HG02938 (cell line): ENCODE data around the gene TGM2.

Source experiments
- ATAC-seq: cut with Tn5 transposase; IDR thresholded peaks from one replicate; pipeline ENCODE4 v1.9.1; 2021; ENCODE audit warnings: mild to moderate bottlenecking, moderate library complexity; ENCODE audit not compliant: unreplicated experiment

The TGM2 gene

DNA sequence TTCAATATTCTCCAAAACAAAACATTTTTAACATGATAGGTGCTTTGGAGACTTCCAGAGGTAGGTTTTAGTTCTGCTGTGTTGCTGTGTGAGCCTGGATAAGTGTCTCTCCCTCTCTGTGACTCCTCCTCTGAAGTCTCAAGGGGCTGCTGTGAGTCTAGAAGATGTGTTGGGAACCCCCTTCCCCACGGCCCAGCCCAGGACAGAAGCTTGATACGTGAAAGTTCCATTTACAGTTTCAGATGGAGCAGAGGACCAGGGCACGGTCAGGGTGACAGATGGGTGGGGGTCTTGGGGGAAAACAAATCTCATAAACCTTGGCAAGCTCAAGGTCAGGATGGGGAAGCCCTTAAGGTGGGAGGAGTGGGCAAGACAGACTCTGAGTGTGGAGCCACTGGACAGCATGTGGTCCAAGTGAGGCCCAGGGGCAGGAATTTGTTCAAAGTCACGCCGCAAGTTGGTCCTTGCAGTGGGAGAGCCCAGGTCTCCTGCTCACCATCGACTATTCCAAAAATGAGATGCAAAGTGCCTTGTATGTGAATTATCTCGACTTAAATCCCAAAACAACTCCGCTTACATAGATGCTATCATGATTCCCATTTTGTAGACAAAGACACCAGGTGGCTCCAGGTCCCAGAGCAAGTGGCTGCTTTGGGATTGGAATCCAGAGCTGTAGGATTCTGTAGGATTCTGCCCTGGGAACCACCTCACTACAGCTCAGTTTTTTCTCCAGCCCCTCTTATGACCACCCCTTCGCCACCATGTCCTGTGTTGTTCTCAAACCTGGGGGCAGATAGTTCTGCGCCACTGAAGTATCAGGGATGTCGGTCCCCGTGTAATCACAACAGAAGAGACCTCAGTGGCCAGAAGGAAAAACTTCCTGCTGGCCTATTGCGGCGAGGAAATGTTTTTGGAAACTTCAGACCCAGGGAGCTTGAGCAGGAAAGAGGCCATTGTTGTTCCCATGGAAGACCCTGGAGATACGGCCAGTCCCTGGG is 1.9 kb downstream of the TGM2 start:
- no peak for ATAC-seq

DNA sequence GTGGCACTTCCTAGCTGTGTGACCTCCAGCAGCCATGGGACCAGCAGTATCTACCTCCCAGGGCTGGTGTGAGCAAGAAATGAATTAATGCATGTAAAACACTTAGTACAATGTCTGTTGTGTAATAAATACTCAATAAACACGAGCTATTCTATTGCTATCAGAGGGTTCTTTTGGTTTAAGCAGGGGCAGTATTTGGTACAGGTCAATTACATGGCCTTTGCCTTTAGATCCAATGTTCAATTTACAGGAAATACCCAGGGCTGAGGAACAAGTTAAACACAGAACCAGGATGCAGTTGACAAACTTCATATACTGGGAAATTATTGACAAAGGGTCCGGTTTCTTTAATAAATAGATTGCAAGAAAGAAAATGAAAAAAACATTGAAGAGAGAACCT is 2.9 kb downstream of the TGM2 start:
- ATAC-seq: no peak

DNA sequence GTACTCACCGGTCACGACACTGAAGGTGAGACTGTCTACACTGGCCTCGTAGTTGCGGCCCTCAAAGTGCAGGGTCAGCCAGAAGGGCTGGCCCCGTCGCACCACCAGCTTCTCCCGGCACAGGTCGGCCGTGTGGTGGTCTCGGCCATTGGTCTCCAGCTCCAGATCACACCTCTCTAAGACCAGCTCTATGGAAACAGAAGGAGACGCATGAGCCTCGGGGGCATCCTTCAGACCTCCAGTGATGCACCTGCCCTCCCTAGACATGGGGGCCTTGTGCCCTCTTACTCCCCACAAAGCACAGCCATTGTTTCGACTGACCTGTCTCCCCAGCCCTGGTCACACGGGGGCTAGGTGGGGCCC is 3.7 kb downstream of the TGM2 start:
- ATAC-seq: no peak

DNA sequence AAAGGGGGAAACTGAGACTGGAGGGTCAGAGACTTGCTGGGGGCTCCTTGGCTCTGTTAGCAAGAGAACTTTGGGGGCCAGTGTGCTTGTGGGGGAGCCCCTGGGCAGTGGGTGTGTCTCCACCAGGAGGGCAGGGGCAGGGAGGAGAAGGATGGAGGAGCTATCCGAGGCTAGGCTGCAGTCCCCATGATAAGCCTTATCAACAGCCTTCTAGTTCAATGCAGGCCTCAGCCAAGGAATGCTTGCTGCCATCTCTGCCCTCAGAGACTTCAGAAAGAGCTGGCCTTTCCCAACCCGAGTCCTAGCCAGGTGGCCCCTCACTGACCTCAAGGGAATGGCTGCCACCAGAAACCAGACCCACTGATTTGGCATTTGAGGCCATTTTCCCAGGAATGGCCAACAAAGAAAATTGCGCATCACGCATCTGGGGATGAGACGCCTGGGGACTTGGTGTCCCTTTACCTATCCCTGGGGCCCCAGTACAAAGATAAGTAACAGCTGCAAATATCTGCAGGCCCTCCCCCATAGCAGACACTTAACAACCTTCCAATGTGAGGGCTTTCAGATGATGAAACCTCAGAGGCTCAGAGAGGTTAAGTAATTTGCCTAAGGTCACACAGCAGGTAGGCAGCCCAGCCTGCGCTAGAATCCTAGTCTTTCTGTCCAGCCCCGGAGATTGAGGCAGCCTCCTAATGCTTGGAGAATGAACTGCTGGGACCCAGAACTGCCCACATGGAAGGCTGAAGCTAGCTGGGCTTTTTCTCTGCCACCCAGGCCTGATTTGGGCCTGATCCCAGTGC is 4.9 kb downstream of the TGM2 start:
- ATAC-seq: no peak

DNA sequence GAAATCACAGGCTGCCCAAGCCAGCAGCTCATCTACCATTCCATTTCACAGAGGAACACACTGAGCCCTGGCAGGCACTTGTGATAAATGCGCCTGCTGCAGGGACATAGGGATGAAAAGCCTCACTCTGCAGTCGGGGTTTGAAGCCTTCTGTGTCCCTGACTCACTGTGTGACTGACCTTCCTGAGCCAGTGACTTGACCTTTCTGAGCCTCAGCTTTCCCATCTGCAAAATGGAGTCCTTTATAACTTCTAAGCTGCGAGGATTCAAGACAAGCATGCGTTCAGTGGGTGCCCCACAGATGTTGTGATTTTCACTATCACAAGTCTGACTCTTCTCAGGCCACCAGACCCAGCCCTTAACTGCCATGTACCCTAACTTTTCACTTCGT is 5.5 kb downstream of the TGM2 start:
- no peak for ATAC-seq

DNA sequence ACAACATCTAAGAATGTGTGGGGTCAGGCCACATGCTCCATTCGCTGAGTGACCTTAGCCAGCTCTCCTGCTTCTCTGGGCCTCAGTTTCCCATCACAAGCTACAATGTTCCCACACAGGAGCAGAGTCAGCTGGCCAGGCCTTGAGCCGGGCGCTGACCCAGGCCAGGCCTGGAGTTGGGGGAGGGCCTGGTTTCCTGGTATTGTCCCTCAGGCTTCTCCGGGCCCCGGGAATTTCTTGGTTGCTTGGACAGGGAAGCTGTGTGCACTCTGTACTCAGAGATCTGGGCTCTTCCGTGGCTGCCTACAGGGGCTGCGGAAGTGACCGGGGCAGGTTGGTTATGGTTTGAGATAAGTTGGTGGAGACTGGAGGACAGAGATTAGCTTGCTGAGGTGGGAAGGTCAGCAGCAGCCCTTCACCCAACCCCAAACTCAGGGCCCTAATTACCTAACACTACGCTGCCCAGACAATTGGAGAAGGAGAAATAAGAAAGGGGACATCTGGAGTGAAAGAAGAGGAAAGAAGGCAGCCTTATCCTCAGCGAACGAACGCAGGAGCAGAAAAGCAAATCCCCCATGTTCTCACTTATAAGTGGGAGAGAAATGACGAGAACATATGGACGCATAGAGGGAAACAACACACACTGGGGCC is 6.2 kb downstream of the TGM2 start:
- no peak for ATAC-seq

DNA sequence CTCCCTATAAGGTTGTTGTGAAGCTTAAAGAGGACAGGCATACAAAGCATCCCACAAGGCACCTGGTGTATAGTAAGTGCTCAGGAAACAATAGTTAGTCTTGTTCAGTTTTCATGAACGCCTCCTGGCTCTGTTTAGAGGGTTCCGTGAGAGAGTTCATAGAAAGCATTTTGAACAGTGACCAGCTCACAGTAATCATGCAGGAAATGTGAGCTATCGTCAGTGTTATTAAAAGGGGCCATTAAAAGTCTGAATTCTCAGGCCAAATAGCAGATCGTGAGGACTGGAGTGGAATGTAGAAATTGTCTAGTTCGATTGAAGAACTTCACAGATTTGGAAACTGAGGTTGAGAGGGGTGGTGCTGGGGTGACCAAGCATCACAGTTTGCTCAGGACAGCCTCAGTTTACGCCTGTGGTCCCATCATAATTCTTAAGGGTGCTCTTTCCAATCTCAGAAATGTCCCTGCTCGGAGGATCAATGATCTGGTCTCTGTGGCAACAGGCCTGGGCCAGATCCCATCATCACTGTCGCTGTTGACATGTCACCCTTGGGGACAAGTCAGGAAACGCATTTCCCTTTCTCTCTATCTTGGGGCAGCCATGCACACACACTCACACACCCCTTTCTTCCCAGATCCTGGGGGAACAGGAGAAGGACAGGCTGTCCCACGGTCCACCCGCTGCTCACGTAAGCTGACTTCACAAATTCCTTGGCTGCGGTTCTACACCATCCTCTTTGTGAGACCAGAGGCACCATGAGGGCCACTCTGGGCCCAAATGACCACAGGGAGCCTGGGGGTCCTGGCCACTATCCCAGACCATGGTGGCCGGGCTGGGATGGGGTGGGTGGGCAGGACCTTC is 7.2 kb downstream of the TGM2 start:
- no peak for ATAC-seq

DNA sequence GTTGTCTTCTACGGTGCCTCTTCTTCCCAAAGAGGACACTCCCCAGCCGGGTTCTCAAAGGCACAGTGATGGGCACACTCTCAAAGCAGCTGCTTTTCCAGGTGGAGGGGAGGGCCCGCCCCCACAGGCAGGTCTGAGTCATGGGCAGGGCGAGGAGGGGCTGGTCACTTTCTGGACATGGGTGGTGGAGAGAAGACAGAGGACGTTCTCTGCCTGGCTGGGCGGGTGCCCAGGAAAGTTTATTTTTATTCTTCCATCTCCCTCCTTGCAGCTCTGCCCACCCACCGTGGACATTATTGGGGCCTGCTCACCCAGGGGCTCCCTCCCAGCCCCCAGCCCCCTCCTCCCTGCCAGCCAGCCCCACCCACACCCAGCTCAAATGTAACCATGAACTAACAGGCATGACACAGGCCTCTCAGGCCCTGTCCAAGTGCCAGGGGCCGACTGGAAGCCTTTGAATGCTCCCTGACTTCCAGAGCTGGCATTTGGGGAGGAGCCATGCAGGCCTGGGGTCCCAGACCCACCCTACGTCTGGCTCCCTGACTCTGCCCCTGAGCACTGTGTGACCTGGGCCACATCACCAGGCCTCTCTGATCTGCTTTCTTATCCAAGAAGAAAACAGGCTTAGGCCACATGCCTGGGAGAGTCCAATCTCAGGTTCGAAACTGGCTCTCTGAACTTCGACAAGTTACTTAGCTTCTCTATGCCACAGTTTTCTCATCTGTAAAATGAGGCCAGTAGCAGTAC is 8.0 kb downstream of the TGM2 start:
- ATAC-seq: no peak

DNA sequence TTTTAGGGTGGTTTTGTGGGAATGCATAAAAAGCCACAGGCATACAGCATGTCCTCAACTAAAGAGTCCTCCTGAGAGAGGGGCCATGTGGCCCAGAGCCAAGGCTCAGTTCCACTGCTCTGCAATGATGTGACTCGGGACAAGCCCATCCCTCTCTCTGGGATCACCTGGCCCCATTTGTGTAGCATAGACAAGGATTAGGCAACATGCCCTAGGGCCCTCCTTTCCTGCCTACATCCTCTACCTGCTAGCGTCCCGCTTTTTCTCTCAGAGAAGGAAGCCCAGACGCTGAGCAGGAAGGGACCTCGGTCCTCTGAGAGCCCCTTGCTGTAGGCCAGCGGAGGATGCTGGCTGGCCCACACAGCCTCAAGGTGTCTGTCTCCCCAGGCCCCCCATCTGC is 8.8 kb downstream of the TGM2 start:
- ATAC-seq: no peak

DNA sequence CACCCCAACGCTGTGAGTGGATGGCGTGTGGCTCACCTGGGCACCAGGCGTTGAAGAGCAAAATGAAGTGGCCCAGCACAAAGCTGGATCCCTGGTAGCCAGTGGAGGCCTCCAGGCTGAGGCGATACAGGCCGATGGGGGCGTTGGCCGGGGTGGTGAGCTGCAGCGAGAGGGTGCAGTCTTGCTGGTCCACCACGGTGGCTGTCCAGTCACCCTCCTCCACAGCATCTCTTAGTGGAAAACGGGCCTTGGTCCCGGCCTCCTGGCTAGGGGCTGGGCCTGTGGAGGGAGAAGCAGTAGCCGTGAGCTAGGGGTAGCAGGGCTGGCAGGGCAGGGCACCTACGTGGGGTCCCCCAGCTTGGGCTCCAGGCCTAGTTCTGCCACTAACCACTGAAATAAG is 9.3 kb downstream of the TGM2 start:
- no peak for ATAC-seq

DNA sequence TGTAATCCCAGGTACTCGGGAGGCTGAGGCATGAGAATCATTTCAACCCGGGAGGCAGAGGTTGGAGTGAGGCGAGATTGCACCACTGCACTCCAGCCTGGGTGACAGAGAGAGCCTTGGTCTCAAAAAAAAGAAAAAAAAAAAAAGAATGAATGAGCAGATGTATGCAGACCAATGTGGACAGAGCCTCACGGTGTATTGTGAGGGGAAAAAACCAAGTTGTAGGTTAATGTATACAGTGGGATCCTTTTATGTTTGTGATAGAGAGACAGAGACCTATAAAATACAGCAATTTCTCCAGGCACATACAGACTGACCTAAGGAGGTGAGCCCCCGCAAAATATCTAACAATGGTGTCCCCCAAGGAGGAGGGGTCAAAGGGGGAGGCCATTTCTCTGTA is 11.7 kb downstream of the TGM2 start:
- ATAC-seq: no peak

DNA sequence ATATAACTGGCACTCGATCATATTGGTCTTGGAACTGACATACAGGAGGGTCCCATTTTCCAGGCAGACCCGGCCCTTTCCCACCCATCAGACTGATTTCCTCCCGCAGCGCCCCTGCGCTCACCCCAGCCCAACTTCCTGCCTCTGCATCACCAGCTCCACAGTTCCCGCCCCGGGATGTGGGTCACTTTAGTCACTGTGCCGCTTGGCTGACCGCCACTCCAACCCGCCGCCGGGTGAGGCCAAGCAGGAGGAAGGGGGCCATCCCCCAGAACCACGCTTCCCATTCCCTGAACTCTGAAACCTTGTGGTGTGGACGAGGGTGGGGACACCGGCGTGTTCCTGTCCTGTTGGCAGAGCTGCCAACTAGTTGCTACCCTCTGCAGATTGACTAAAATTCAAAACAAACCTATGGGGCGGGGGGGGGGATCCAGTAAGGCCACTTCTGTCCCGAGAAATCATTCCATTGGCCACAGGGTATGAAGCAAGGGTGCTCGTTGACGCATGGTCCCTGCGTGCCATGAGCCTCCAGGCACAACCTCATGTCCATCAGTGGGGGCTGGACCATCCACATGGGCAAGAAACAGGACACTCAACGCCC is 12.3 kb downstream of the TGM2 start:
- peak; percentile 55 for ATAC-seq

DNA sequence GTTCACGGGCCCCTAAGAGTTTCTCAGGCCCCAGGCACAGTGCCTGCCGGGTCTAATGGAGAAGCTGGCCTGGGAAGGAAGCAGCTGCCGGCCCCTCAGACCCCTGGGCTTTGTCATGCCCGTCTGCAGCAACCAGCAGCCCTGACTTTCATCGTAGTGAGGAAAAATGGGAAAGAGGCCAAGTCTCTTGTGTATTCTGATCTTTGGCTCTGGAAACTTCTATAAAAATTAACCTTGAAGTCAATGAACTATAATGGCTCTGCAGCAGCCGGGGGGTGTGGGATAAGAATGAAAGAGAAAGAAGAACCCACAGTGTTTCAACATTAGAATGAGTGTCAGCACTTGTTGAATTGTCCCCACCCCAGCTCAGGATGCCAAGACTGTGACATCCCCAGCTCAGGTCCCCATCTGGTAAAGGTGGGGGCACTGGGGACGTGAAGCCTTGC is 12.9 kb downstream of the TGM2 start:
- ATAC-seq: peak; percentile 78

DNA sequence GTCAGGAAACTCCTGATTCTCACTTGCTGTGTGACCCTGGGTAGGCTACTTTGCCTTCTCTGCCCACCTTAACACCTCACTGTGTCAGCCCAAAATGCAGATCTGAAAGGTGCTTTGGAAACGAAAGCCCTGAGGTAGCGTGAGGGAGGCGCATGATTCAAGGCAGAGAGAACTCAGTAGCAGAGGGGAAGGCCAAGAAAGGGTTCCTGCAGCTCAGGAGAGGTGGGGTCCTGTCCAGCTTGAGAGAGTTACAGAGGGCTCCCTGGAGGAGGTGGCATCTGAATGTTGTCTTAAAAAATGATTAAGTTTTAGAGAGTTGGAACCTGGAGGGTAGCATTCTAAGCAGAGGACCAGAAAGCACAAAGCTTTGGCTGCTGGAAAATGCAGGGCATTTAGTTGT is 13.6 kb downstream of the TGM2 start:
- no peak for ATAC-seq

DNA sequence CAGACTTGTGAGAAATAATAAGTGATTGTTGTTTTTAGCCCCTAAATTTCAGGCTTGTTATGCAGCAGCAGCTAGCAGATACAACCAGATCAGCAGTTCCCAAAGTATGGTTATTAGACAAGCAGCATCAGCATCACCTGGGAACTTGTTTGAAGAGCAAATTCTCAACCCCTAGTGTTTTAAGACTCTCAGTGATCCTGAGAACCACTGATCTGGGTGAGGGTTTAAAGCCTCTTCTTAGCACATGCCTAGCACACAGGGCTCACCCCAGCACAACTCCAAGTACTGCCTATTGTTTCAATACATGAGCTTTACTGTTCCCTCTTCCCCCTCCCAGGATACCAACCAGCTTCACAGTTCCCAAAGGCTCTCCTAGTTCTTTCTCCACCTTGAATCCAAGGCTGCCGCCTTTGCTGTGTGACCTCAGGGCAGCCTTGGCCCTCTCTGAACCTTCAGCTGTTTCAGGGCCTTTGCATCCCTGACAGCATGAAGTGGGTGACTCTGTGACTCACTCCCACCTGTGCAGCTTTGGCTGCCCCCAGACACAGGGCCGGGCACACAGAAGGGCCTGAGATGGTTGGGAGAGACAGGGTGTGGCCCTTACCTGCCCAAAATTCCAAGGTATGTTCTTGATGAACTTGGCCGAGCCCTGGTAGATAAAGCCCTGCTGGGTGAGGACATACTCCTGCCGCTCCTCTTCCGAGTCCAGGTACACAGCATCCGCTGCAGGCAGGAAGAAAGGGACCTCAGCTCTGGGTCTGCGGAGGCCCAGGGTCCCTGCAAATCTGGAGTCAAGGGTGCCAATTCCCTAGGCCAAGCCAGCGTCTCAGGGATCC is 14.5 kb downstream of the TGM2 start:
- no peak for ATAC-seq

DNA sequence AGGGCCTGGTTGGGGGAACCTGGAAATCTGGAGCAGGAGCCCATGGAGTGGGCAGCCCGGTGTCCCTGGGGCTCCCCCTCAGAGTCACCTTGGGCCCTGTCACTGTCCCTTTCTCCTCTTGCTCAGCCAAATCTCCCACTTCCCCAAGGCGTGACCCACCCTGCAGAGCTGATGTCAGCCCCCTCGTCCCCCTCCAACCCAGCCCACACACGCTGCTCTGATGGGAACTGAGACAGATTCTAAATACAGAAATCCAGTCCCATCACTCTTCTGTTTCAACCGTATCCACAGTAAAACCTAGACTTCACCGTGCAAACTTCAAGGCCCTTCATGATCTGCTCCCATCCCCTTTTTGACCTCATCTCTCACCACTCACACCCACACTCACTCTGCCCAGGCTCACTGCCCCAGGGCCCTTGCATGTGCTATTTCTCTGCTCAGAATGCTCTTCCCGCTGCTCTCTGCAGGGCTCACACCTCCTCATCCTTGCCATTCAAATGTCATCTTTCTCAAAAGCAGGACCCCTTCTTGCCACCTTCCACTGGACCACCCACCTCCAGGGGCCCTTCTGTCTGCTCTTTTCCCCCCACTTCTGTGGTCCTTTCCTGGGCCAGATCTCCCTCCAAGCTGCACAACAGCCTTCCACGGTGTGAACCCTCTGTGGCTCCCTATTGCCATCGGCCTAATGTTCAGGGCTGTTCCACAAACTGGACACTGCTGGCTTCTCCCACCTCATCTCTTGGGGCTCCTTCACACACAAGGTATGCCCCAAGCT is 16.6 kb downstream of the TGM2 start:
- ATAC-seq: no peak

DNA sequence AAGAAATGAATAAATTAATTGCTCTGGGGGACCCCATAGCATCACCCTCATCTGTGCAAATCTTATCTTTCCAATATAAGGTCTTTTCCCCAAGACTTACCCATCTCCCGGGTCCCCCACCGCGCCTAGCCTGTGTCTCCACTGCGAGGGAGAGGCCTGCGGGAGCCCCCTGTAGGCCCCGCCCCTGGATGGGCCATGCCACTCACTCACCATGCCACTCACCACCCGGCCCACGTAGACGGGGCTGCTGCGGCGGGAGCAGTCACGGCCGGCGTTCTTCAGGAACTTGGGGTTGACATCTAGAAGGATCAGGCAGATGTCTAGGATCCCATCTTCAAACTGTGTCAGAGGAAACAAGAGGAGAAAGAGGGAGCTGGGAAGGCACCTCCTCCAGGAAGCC is 17.3 kb downstream of the TGM2 start:
- ATAC-seq: no peak

DNA sequence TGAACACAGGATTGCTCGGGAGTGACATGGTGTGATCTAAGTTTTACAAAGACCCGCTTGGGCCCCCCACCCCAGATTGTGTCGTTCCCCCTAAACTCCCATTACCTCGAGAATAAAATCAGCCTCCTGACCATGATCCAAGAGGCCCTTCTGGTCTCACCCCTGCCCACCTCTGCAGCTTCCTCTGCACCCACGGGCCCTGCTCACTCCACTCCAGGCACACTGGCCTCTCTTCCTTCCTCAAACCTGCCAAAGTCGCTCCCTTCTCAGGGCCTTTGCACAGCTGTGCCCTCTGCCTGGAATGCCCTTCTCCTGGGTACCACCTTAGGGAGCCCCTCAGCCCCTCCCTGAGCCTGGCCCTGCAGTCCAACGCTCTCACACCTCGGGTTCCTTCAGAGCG is 17.9 kb downstream of the TGM2 start:
- no peak for ATAC-seq
